IMR-90 (cell line): ENCODE data around the gene SETD3. TPM values are rescaled to one million over a fixed set of nuclear protein-coding genes. Genes with fewer than 3 reads are reported as not detected.

Experiments
- ATAC-seq: fragments of 200-7000 bp; cut with Tn5 transposase; 2 replicates; pipeline ENCODE4 v1.9.1; 2020; ENCODE audit warnings: low read depth, mild to moderate bottlenecking, moderate library complexity
- BruUV-seq: library from RNA; stranded (reverse); fragments of 400-500 nt; replicated peaks from 2 replicates; lab custom pipeline; 2021; lab: Mats Ljungman, UMichigan
- CTCF ChIA-PET: fragments of 300-600 bp; formaldehyde crosslinking; extraction: SDS; loops from one replicate; lab custom pipeline; 2021; ENCODE audit warnings: antibody characterized with exemption; lab: Yijun Ruan, JAX
- POLR2A ChIA-PET: fragments of 300-600 bp; sonication (Branson Sonifier 250); formaldehyde crosslinking; loops from one replicate; lab custom pipeline; 2022; ENCODE audit warnings: antibody characterized with exemption; ENCODE audit not compliant: unreplicated experiment; lab: Charles Lee
- DNase-seq: peaks from one replicate; pipeline ENCODE4 v3.0.0; 2013
- H2AFZ ChIP-seq: replicated peaks from 2 replicates; pipeline ENCODE3; 2013; ENCODE audit warnings: low read length, mild to moderate bottlenecking; ENCODE audit not compliant: poor library complexity
- H2AK5ac ChIP-seq: 2 replicates; pipeline ENCODE4 v1.6.1; 2013; ENCODE audit warnings: low read depth, low read length, inconsistent platforms
- H2AK9ac ChIP-seq: replicated peaks from 2 replicates; pipeline ENCODE3; 2013; ENCODE audit warnings: mild to moderate bottlenecking, low read depth, low read length, moderate library complexity; ENCODE audit not compliant: poor library complexity
- H2BK120ac ChIP-seq: 2 replicates; pipeline ENCODE4 v1.6.1; 2013; ENCODE audit warnings: low read depth, low read length, inconsistent platforms
- H2BK15ac ChIP-seq: 3 replicates; pipeline ENCODE4 v1.6.1; 2013; ENCODE audit warnings: low read depth, low read length, inconsistent platforms
- H2BK20ac ChIP-seq: 2 replicates; pipeline ENCODE4 v1.6.1; 2013; ENCODE audit warnings: low read depth, mild to moderate bottlenecking, inconsistent platforms, low read length, moderate library complexity
- H2BK5ac ChIP-seq: 2 replicates; pipeline ENCODE4 v1.6.1; 2013; ENCODE audit warnings: mild to moderate bottlenecking, low read depth, low read length, inconsistent platforms; ENCODE audit not compliant: poor library complexity, severe bottlenecking
- H3K14ac ChIP-seq: replicated peaks from 2 replicates; pipeline ENCODE4 v1.6.1; 2013; ENCODE audit warnings: low read depth, low read length, inconsistent platforms
- H3K18ac ChIP-seq: 2 replicates; pipeline ENCODE4 v1.6.1; 2013; ENCODE audit warnings: low read depth, low read length, control low read depth
- H3K23ac ChIP-seq: 2 replicates; pipeline ENCODE4 v1.6.1; 2013; ENCODE audit warnings: low read depth, low read length, inconsistent platforms
- H3K27ac ChIP-seq: 2 replicates; pipeline ENCODE4 v1.5.1; 2013; ENCODE audit warnings: mild to moderate bottlenecking, control low read depth, low read length; ENCODE audit not compliant: insufficient read depth
- H3K27me3 ChIP-seq: 2 replicates; pipeline ENCODE4 v1.6.1; 2013; ENCODE audit warnings: low read length; ENCODE audit not compliant: control insufficient read depth, insufficient read depth
- H3K36me3 ChIP-seq: 2 replicates; pipeline ENCODE4 v1.6.1; 2013; ENCODE audit warnings: low read length, mixed read lengths; ENCODE audit not compliant: control insufficient read depth, insufficient read depth
- H3K4ac ChIP-seq: 2 replicates; pipeline ENCODE4 v1.6.1; 2013; ENCODE audit warnings: low read depth, low read length, inconsistent platforms
- H3K4me1 ChIP-seq: 2 replicates; pipeline ENCODE4 v1.6.1; 2013; ENCODE audit warnings: low read length, mixed read lengths; ENCODE audit not compliant: control insufficient read depth, insufficient read depth
- H3K4me2 ChIP-seq: 2 replicates; pipeline ENCODE4 v1.6.1; 2013; ENCODE audit warnings: low read depth, mild to moderate bottlenecking, control low read depth, low read length, moderate library complexity
- H3K4me3 ChIP-seq: 2 replicates; pipeline ENCODE4 v1.5.1; 2013; ENCODE audit warnings: low read depth, mild to moderate bottlenecking, control low read depth, low read length, moderate library complexity; ENCODE audit not compliant: insufficient read depth
- H3K56ac ChIP-seq: 2 replicates; pipeline ENCODE4 v1.6.1; 2013; ENCODE audit warnings: low read length, inconsistent platforms; ENCODE audit not compliant: insufficient read depth; ENCODE audit errors: extremely low read depth
- H3K79me1 ChIP-seq, 2 experiments: 2 replicates each; pipeline ENCODE4 v1.6.1; 2013; ENCODE audit warnings: low read length in 2 of 2, inconsistent platforms in 1 of 2, low read depth in 1 of 2
- H3K9ac ChIP-seq: 2 replicates; pipeline ENCODE4 v1.6.1; 2013; ENCODE audit warnings: low read depth, low read length, control low read depth
- H3K9me1 ChIP-seq: 2 replicates; pipeline ENCODE4 v1.6.1; 2013; ENCODE audit warnings: low read length, inconsistent platforms; ENCODE audit not compliant: insufficient read depth
- H3K9me3 ChIP-seq: 2 replicates; pipeline ENCODE4 v1.6.1; 2013; ENCODE audit warnings: low read length; ENCODE audit not compliant: control insufficient read depth, insufficient read depth
- H4K20me1 ChIP-seq: 2 replicates; pipeline ENCODE4 v1.6.1; 2013; ENCODE audit warnings: low read length, inconsistent platforms; ENCODE audit not compliant: insufficient read depth
- H4K5ac ChIP-seq: 2 replicates; pipeline ENCODE4 v1.6.1; 2013; ENCODE audit warnings: mild to moderate bottlenecking, low read depth, low read length, control low read depth
- H4K8ac ChIP-seq, 2 experiments: 2 replicates each; pipeline ENCODE4 v1.6.1; 2013; ENCODE audit warnings: low read depth in 2 of 2, low read length in 2 of 2, control low read depth in 1 of 2, inconsistent platforms in 1 of 2
- H4K91ac ChIP-seq: 2 replicates; pipeline ENCODE4 v1.6.1; 2013; ENCODE audit warnings: low read depth, low read length, inconsistent platforms; ENCODE audit not compliant: insufficient read depth
- BHLHE40 ChIP-seq: fragments of 150-350 bp; IDR thresholded peaks from 2 replicates; pipeline ENCODE4 v1.6.1; 2016; ENCODE audit warnings: mild to moderate bottlenecking, low read depth, low read length
- CEBPB ChIP-seq: IDR thresholded peaks from 2 replicates; pipeline ENCODE4 v1.6.1; 2012; ENCODE audit warnings: low read depth, low read length, improper control_type of control experiment
- CHD1 ChIP-seq: IDR thresholded peaks from 2 replicates; pipeline ENCODE4 v1.6.1; 2012; ENCODE audit warnings: low read depth, low read length, improper control_type of control experiment
- FOS ChIP-seq: fragments of 150-350 bp; IDR thresholded peaks from 2 replicates; pipeline ENCODE4 v1.6.1; 2016; ENCODE audit warnings: low read depth, low read length
- MXI1 ChIP-seq: IDR thresholded peaks from 2 replicates; pipeline ENCODE4 v1.6.1; 2012; ENCODE audit warnings: low read depth, mild to moderate bottlenecking, low read length, moderate library complexity, borderline replicate concordance
- NFE2L2 ChIP-seq: fragments of 150-350 bp; IDR thresholded peaks from 2 replicates; pipeline ENCODE4 v1.6.1; 2016; ENCODE audit warnings: low read depth, mild to moderate bottlenecking, low read length
- RAD21 ChIP-seq: IDR thresholded peaks from 2 replicates; pipeline ENCODE4 v1.6.1; 2012; ENCODE audit warnings: low read length, improper control_type of control experiment
- RFX5 ChIP-seq: IDR thresholded peaks from 2 replicates; pipeline ENCODE4 v1.8.0; 2012; ENCODE audit warnings: low read depth, mild to moderate bottlenecking, low read length, moderate library complexity
- WGBS, 2 experiments: methylation state at CpG; one replicate each; pipeline versions ENCODE4 v1.1.5 to v1.1.7; 2013; ENCODE audit warnings: missing lambda C conversion rate in 2 of 2; ENCODE audit not compliant: insufficient read length in 1 of 2; ENCODE audit errors: extremely low coverage in 2 of 2; 5-methylcytosine and 5-hydroxymethylcytosine counted together
- dilution Hi-C: fragments of 300-500 bp; cut with HindIII; formaldehyde crosslinking; loops from one replicate; pipeline ENCODE4 v1.14.3; 2018; ENCODE audit warnings: low sequenced_read_pairs; ENCODE audit not compliant: unreplicated experiment
- in situ Hi-C: fragments of 300-500 bp; cut with MboI; formaldehyde crosslinking; loops from 3 replicates; pipeline ENCODE4 v1.14.3; 2019; ENCODE audit warnings: low sequenced_read_pairs, inconsistent platforms, mixed read lengths
- intact Hi-C: fragments of 100-400 bp; cut with micrococcal nuclease; formaldehyde crosslinking; loops from 2 replicates; pipeline ENCODE4 v1.10.0; 2022
- polyA plus RNA-seq, 3 experiments: library from polyadenylated mRNA; depleted of rRNA; stranded (reverse); fragments of >200 nt; gene quantifications; 2 replicates each; pipeline ENCODE4 v1.2.3, GENCODE V29; 2012; ENCODE audit warnings: low replicate concordance in 1 of 3
- total RNA-seq: library from RNA; depleted of rRNA; stranded (reverse); fragments of >200 nt; gene quantifications from 2 replicates; pipeline ENCODE4 v1.2.3, GENCODE V29; 2012
- TF ChIP-seq, protein P1 (sequence below): conservative IDR thresholded peaks from 2 replicates; pipeline ENCODE4 v1.5.1; 2012; ENCODE audit warnings: mild to moderate bottlenecking, low read depth, low read length, improper control_type of control experiment
- TF ChIP-seq, protein P2 (sequence below): fragments of 150-350 bp; IDR thresholded peaks from 2 replicates; pipeline ENCODE4 v1.6.1; 2016; ENCODE audit warnings: low read depth, mild to moderate bottlenecking, low read length, moderate library complexity, borderline replicate concordance

The SETD3 gene
- total and polyA plus RNA-seq, 2 of the 4 experiments (the other 2 are of a cell fraction): 18.8 to 31.9 TPM

DNA sequence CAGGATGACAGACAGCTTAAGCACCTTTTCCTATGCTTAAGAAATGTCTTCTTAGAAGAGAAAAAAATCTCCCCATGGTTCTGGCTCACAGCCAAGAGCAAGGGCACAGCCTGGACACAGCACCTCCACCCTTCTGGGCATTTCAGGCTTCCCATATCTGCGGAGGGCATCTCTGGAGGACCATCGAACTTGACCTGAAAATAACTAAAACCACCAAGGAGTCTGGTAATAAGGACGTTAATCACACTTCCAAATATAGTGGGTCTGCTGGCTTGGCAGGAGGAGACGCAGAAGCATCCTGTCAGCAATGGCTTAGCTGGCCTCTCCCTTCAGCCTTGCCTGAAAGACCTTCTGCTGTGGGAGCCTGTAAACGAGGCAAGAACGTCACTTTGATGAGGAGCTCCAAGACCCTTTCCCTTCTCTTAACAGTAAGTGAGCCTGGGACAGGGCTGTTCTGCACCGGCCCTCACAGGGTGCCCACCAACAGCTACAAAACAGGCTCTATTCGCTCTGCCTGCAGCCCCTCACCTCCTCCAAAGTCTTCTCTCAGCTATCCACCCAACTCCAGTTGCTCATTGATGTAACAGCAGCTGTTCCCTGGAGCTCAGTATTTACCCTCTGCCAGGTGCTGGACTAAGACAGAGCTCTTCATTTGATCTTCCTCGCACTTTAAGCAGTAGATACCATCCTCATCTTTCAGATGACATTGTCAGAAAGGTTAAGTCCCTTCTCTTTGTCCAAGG, 13.2 kb downstream of the SETD3 start:
- WGBS, 2 experiments: 63% methylated on average over 4 of the region's 9 CpGs; no CpG with 5 or more reads in 1 of the 2 experiments
- Histone ChIP-seq H3K27ac (no peak overlapping the region), H3K56ac (no peak overlapping the region), H4K20me1 (peaks cover 46% of the 10 kb centered on the region), H3K14ac (no peak overlapping the region), H3K36me3 (peaks cover 10% of the 10 kb centered on the region), H3K4me2 (no peak overlapping the region), H3K18ac (no peak overlapping the region), H2BK120ac (no peak overlapping the region), H2BK15ac (no peak overlapping the region), H3K4me3 (no peak overlapping the region), H2BK20ac (no peak overlapping the region), H2AK5ac (no peak overlapping the region), H4K8ac (no peak overlapping the region), H3K4me1 (no peaks in the 10 kb centered on the region; the same call in 1 of the 2 replicates), H2AK9ac (no peak overlapping the region), H3K79me1 (peaks cover 32 to 68% of the 10 kb centered on the region in 2 experiments), H2BK5ac (no peak overlapping the region), H3K9me1 (peaks cover 17% of the 10 kb centered on the region; the same call in 1 of the 2 replicates), H3K4ac (no peak overlapping the region), H4K5ac (no peak overlapping the region), H3K9ac (no peak overlapping the region), H2AFZ (no peak overlapping the region), H3K23ac (no peak overlapping the region), H4K91ac (no peak overlapping the region), H3K9me3 (no peaks in the 10 kb centered on the region), H3K27me3 (no peaks in the 10 kb centered on the region)
- intact Hi-C loops: no loop called here
- ATAC-seq (no peak), DNase-seq (no peak)
- ChIA-PET CTCF (interaction anchor here (0.6 to 0.7 kb wide), 2 partner anchors 9 to 14 kb away, joined by 3 read pairs; partner anchors contain the start of gene CCNK), POLR2A (no interaction called here)
- in situ Hi-C loops: no loop called here
- BruUV-seq: no TSS peak
- dilution Hi-C loops: no loop called here
- no peak for TF ChIP-seq CHD1
- TF ChIP-seq CEBPB: no peak
- no peak for TF ChIP-seq MXI1
- TF ChIP-seq, protein P1, sequence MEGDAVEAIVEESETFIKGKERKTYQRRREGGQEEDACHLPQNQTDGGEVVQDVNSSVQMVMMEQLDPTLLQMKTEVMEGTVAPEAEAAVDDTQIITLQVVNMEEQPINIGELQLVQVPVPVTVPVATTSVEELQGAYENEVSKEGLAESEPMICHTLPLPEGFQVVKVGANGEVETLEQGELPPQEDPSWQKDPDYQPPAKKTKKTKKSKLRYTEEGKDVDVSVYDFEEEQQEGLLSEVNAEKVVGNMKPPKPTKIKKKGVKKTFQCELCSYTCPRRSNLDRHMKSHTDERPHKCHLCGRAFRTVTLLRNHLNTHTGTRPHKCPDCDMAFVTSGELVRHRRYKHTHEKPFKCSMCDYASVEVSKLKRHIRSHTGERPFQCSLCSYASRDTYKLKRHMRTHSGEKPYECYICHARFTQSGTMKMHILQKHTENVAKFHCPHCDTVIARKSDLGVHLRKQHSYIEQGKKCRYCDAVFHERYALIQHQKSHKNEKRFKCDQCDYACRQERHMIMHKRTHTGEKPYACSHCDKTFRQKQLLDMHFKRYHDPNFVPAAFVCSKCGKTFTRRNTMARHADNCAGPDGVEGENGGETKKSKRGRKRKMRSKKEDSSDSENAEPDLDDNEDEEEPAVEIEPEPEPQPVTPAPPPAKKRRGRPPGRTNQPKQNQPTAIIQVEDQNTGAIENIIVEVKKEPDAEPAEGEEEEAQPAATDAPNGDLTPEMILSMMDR: no peak
- TF ChIP-seq BHLHE40: no peak
- no peak for TF ChIP-seq FOS
- TF ChIP-seq RAD21: no peak
- TF ChIP-seq RFX5: no peak
- TF ChIP-seq NFE2L2: no peak
- TF ChIP-seq, protein P2, sequence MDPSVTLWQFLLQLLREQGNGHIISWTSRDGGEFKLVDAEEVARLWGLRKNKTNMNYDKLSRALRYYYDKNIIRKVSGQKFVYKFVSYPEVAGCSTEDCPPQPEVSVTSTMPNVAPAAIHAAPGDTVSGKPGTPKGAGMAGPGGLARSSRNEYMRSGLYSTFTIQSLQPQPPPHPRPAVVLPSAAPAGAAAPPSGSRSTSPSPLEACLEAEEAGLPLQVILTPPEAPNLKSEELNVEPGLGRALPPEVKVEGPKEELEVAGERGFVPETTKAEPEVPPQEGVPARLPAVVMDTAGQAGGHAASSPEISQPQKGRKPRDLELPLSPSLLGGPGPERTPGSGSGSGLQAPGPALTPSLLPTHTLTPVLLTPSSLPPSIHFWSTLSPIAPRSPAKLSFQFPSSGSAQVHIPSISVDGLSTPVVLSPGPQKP: no peak
